8988T (cell line): ENCODE results near the gene SLC8A2.
"Not testable (repeated sequence)": the region's sequence is repeated elsewhere in the genome, so short reads cannot be mapped to it uniquely, and the experiment has no call there.

ENCODE experiments used
- DNase-seq: peaks from one replicate; pipeline ENCODE4 v3.0.0; 2011

SLC8A2 gene

DNA sequence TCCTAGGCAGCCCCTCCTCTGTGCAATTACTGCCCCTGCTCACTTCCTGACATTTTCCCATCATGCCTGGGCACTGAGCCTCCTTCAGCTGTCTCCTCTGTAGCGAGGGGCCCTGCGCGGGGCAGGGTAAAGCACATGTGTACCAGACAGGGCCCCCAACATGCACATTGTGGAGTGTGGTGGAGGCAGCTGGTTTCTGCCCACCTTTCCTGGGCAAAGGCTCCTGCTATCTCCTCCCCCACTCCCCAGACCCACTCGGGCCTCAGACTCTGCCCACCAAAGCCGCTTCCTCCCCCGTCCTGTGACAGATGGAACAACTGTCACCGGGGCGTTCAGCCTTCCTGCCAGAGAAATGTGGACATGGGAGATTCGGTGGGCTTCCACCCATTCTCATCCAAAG lies 15.2 kb upstream of the SLC8A2 start:
- DNase-seq = no peak

- not testable (repeated sequence) for DNase-seq
Measured at GRCh38 chr19:47486220-47486619, 14.5 kb upstream of the SLC8A2 start.

- no peak for DNase-seq
Measured at GRCh38 chr19:47485210-47485609, 13.5 kb upstream of the SLC8A2 start.

GRCh38 chr19:47483800-47484690 lies 12.4 kb upstream of the SLC8A2 start, which contains the start of gene KPTN:
Gene KPTN, minus strand, starts transcription at chr19:47484219. Its CDS starts 59 bp downstream, at chr19:47484160.
- peak; percentile 88 for DNase-seq

DNA sequence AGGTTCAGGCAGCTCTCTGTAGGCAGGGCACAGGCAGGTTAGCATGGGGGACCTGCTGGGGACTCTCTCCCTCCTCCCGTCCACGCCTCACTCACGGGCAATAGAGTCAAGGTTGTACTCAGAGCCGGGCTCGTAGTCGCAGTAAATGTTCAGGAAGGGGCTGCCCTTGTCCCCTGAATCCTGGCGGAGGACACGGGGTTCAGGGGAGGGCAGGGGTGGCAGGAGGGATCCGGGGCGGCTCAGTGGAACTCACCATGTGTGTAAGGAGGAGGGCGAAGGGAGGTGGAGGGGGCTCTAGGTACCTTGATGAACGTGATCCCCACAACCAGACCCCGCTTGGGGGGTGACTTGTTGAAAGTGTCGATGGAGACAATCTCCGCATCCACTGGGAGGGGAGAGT lies 11.5 kb upstream of the SLC8A2 start:
- DNase-seq = no peak

- DNase-seq = no peak
Measured at GRCh38 chr19:47481460-47482052, 9.9 kb upstream of the SLC8A2 start.

DNA sequence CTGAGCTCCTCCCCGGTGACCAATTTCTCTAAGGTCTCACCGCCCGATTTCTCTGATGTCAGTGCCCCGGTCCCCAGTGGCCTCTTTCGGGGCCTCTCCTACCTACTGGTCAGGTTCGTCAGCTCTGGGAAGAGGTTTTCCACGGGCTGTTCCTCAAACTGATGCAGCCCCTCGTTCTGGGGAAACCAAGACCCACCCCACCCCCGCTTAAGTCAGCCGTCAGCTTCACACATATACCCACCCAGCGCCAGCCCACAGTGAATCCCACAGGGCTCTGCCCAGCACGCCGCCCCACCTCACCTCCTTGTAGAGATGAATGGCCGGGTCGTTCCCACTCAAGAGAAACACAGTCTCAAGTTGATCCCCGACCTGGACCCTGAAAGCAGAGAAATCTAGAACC lies 9.0 kb upstream of the SLC8A2 start:
- no peak for DNase-seq

GRCh38 chr19:47479701-47480503 lies 8.2 kb upstream of the SLC8A2 start:
- no peak for DNase-seq

DNA sequence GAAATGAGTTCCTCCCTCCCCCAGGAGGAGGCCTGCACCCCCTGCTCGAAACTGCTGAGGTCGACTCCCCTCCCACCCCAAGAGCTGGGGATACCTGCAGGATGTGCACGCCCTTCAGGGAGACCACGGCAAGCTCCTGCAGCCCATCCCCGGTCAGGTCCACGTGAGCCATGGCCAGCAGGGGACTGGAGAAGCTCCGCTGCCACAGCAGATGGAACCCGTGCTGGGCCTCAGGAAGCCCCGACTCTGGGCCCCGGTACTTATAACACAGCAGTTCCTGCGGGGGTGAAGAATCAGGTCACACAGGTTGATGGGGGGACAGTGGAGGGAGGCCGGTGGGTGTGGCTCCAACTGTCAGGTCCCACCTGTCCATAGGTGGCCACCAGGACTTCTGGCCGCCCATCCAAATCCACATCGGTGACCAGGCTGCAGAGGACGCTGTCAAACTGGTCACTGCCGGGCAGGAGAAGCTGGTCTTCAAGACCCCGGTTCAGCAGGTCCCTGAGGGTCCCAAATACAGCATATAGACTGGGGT lies 4.8 kb upstream of the SLC8A2 start:
- no peak for DNase-seq

DNA sequence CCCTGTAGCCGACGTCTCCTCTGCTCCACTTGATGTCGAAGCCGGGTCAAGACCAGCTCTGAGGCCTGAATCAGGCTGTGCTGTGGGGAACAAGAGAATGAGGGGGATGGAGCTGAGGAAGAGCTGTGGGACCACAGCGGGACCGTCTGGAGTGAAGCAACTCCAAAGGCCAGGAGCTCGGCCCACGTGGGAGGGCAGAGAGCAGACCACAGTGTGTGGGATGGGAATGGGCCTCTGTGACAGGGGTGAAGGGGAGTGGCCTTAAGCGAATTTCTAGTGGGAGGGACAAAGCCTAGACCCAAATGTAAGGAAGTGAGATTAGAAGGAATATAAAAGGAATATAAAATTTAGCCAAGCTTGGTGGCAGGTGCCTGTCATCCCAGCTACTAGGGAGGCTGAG lies 3.8 kb upstream of the SLC8A2 start:
- no peak for DNase-seq

DNA sequence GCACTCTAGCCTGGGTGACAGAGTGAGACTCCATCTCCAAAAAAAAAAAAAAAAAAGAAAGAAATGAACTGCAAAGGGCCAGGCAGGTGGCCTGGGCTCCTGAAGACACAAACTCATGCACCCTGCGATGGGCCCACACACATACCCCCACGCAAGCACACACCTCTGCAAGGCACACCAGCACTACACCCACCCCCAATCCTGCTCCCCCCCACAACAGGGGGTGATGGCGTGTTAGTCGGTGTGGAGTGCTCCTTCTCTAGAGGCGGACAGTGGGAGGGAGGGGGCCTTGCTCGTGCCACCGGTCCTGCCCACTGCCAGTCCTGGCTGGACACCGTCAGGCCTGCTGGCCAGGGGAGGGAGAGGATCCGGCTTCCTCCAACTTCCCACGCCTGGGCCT lies 1.6 kb upstream of the SLC8A2 start:
- no peak for DNase-seq

- no peak for DNase-seq
Measured at GRCh38 chr19:47471381-47471732, 336 bp downstream of the SLC8A2 start.

DNA sequence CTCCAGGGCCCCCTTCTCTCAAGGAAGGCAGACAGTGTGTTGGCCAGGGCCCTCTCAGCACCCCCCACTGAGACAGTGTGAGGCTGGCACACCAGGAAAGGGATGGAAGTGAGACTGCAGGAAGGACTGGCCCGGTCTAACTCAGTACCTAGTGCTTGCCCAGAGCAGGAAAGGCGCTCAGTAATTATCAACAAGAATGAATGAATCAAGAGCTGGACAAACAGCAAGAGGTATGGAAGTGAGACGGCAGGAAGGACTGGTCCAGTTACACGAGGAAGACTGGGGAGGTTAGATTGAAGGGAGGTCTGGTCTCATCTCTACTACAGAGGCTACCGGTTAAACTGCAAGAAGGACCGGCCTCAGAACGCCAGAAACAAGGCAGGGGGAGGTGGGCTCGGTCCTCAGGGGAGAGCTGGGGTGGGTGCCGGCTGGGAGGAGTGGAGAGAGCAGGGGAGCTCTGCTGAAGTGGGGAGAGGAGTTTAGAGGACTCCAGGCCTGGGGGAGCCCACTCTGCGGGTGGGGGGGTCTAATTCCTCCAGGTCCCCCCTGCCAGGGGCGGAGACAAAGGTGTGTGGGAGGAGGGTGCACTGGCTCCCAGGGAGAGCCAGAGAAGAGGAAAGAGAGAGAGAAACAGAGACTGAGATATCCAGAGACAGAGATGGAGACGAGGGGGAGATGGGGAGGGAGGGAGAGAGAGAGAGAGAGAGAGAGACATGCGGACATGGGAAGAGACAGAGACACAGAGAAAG lies 1.1 kb downstream of the SLC8A2 start:
- DNase-seq = no peak

- no peak for DNase-seq
Measured at GRCh38 chr19:47469719-47470118, 2.0 kb downstream of the SLC8A2 start.

- no peak for DNase-seq
Measured at GRCh38 chr19:47469363-47469700, 2.4 kb downstream of the SLC8A2 start.

DNA sequence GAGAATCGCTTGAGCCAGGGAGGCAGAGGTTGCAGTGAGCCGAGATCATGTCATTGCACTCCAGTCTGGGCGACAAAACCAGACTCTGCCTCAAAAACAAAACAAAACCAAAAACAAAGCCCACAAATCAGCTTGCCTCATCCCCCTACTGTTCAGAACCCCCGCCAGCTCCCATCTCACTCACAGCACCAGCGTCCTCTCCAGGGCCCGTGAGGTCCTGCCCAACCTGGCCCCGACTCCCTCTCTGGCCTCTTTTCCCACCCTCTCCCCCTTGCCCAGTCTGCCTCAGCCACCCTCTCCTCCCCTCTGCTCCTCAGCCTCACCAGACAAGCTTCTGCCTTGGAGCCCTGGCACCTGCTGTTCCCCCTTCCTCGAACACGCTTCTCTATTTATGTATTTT lies 3.8 kb downstream of the SLC8A2 start:
- no peak for DNase-seq

DNA sequence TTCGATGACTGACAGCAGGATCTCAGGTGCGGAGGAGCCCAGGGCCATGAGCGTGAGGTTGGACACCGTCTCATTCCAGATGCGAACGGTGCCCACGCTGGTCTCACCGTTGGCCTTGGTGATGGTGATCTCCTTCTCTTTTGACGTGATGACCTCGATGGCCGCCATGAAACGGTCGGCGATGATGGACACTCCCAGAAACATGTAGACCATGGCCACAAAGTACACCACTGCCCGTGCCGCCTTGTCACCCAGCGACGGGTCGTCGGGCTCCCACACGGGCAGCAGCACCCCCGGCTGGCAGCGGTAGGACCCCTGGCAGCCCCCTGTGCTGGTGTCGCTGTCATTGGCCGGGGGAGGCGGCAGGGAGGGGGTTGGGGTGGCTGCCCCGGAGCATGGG lies 5.7 kb downstream of the SLC8A2 start:
- DNase-seq = no peak

DNA sequence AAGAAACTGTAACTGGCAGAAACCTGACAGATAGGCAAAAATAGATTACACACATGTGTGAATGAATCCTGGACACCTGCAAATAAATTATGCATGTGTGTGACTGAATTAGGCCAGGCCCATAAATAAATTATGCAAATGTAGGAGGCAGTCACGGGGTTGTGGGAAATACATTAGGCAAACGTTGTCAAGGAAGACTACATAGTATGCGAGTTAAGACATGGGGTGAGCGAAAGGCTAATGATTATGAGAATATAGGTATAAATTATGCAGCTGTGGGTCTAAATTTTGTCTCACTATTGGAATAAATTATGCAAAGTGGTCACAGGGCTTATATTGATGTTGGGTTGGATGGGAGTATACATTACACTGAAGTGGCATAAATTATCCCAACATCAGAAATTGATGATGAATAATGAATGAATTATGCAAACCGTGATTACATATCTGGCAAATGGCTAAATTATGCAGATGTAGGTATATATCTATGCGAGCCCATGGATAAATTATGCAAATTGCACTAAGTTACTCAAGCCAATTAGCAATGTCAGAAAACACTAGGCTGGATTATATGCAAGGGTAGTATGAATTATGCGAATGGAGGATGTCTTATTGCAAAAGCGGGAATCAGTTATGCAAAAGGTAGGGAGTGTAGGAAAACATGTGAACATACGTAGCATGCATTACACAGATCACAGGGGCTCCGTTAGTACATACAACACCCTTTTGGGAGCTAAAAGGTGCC lies 6.8 kb downstream of the SLC8A2 start:
- no peak for DNase-seq

DNA sequence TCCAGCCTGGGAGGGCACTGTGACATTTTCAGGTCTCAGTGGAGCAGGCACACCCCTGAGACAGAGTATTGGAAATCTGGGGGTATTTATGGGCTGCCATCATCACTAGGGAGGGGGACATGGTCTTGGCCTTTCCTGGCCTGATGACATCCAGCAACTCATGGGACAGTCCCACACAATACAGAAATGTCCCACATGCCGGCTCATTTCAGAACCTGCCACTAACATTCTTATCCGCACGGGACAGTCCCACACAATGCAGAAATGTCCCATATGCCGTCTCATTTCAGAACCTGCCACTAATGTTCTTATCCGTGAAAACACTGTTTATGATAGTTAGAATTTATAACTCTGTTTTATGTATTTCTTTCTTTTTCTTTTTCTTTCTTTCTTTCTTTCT lies 9.8 kb downstream of the SLC8A2 start:
- DNase-seq = no peak

DNA sequence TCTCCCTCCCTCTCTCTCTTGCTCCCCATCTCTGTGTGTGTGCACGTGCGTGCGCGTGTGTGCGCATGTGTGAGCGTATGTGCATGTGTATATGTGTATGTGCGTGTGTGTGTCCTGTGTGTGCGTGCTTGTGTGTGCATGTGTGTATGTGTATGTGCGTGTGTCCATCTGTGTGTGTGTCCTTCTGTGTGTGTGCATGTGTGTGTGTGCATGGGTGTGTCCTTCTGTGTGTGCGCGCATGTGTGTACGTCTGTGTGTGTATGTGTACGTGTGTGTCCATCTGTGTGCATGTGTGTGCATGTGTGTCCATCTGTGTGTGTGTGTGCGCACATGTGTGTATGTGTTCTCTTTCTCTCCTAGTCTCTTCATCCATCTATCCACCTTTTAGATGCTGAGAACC lies 12.2 kb downstream of the SLC8A2 start:
- no peak for DNase-seq

DNA sequence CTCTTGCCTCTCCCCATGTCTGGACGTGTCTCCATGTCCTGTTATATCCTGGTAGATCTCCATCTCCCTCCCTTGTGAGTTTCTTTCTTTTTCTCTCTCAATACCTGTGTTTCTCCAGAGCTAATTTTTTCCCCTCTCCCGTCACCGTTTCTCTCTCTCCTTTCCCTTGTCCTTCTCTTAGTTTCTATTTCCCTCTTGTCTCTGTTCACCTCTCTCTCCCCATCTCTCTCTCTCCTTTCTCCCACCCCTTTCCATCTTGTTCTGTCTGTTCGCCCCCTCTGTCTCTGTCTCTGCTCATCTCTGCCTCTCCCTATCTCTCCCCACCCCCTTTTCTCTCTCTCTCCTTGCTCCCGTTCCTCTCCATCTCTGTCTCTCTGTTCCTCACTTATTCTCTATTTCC lies 13.0 kb downstream of the SLC8A2 start:
- DNase-seq = no peak
